SJCRH30 (cell line): ENCODE results near the gene SEC14L1. TPM values are rescaled to one million over a fixed set of nuclear protein-coding genes. Genes with fewer than 3 reads are reported as not detected.

Experiments used
- DNase-seq, 2 experiments: peaks; one replicate each; pipeline ENCODE4 v3.0.0-alpha.2; 2015 to 2020
- H3K27ac ChIP-seq: fragments of 250-450 bp; sonication (Bioruptor Pico); 2 replicates; pipeline ENCODE4 v1.5.1; 2020; ENCODE audit warnings: mild to moderate bottlenecking, moderate library complexity
- H3K27me3 ChIP-seq: fragments of 250-450 bp; sonication (Bioruptor Pico); 2 replicates; pipeline ENCODE4 v1.5.1; 2020; ENCODE audit warnings: mild to moderate bottlenecking, moderate library complexity
- H3K36me3 ChIP-seq: fragments of 250-450 bp; sonication (Bioruptor Pico); 2 replicates; pipeline ENCODE4 v1.5.1; 2020; ENCODE audit warnings: mild to moderate bottlenecking, moderate library complexity
- H3K4me1 ChIP-seq: fragments of 250-450 bp; sonication (Bioruptor Pico); 2 replicates; pipeline ENCODE4 v1.5.1; 2020; ENCODE audit warnings: mild to moderate bottlenecking, moderate library complexity
- H3K4me3 ChIP-seq: fragments of 250-450 bp; sonication (Bioruptor Pico); 2 replicates; pipeline ENCODE4 v1.5.1; 2020; ENCODE audit warnings: mild to moderate bottlenecking, moderate library complexity
- H3K9me3 ChIP-seq: fragments of 250-450 bp; sonication (Bioruptor Pico); replicated peaks from 2 replicates; pipeline ENCODE4 v1.5.1; 2020; ENCODE audit warnings: mild to moderate bottlenecking, moderate library complexity
- total RNA-seq: library from RNA; depleted of rRNA; stranded (reverse); fragments of >200 nt; shearing (Covaris generic); gene quantifications from 2 replicates; pipeline ENCODE4 v1.2.3, GENCODE V29; 2014

SEC14L1 gene
- total RNA-seq, 1 experiment from 2014 or later = 50.0 TPM

GRCh38 chr17:77212833-77213777 is 72.3 kb downstream of the SEC14L1 start:
- H3K4me3 ChIP-seq = no peak overlapping the region
- no peaks in the 10 kb centered on the region for H3K4me1 ChIP-seq
- no peaks in the 10 kb centered on the region for H3K27me3 ChIP-seq
- no peaks in the 10 kb centered on the region for H3K9me3 ChIP-seq
- H3K36me3 ChIP-seq = peaks cover 53% of the 10 kb centered on the region
- no peak overlapping the region for H3K27ac ChIP-seq
- DNase-seq = no peak

GRCh38 chr17:77213778-77214132 is 73.0 kb downstream of the SEC14L1 start:
- Histone ChIP-seq H3K36me3 (peaks cover 52% of the 10 kb centered on the region), H3K27me3 (no peaks in the 10 kb centered on the region), H3K4me1 (no peaks in the 10 kb centered on the region), H3K27ac (no peak overlapping the region), H3K9me3 (no peaks in the 10 kb centered on the region), H3K4me3 (no peak overlapping the region)
- DNase-seq = no peak

- Histone ChIP-seq H3K36me3 (peaks cover 49% of the 10 kb centered on the region), H3K27me3 (no peaks in the 10 kb centered on the region), H3K27ac (no peak overlapping the region), H3K4me1 (no peaks in the 10 kb centered on the region), H3K4me3 (no peak overlapping the region), H3K9me3 (no peaks in the 10 kb centered on the region)
- DNase-seq = no peak
Observed at GRCh38 chr17:77214328-77214727, 73.6 kb downstream of the SEC14L1 start.

GRCh38 chr17:77214743-77215142 is 74.0 kb downstream of the SEC14L1 start:
- DNase-seq = peak; percentile 35 to 58
- Histone ChIP-seq H3K27ac (no peak overlapping the region), H3K27me3 (no peaks in the 10 kb centered on the region), H3K4me1 (no peaks in the 10 kb centered on the region), H3K9me3 (no peaks in the 10 kb centered on the region), H3K36me3 (peaks cover 45% of the 10 kb centered on the region), H3K4me3 (no peak overlapping the region)

GRCh38 chr17:77215281-77215680 is 74.5 kb downstream of the SEC14L1 start:
- Histone ChIP-seq H3K9me3 (no peaks in the 10 kb centered on the region), H3K4me1 (no peaks in the 10 kb centered on the region), H3K36me3 (peaks cover 40% of the 10 kb centered on the region), H3K27me3 (no peaks in the 10 kb centered on the region), H3K4me3 (no peak overlapping the region), H3K27ac (no peak overlapping the region)
- no peak for DNase-seq

GRCh38 chr17:77216486-77216885 is 75.7 kb downstream of the SEC14L1 start:
- H3K27me3 ChIP-seq = no peaks in the 10 kb centered on the region
- H3K4me1 ChIP-seq = no peaks in the 10 kb centered on the region
- H3K4me3 ChIP-seq = no peak overlapping the region
- DNase-seq = no peak
- H3K27ac ChIP-seq = no peak overlapping the region
- H3K9me3 ChIP-seq = no peaks in the 10 kb centered on the region
- H3K36me3 ChIP-seq = peaks cover 37% of the 10 kb centered on the region

GRCh38 chr17:77217123-77217522 is 76.4 kb downstream of the SEC14L1 start:
- Histone ChIP-seq H3K27me3 (no peaks in the 10 kb centered on the region), H3K27ac (no peak overlapping the region), H3K4me1 (no peaks in the 10 kb centered on the region), H3K4me3 (no peak overlapping the region), H3K9me3 (no peaks in the 10 kb centered on the region), H3K36me3 (peaks cover 34% of the 10 kb centered on the region)
- no peak for DNase-seq

GRCh38 chr17:77217566-77217965 is 76.8 kb downstream of the SEC14L1 start:
- Histone ChIP-seq H3K27ac (no peak overlapping the region), H3K27me3 (no peaks in the 10 kb centered on the region), H3K4me1 (no peaks in the 10 kb centered on the region), H3K4me3 (no peak overlapping the region), H3K36me3 (peaks cover 29% of the 10 kb centered on the region), H3K9me3 (no peaks in the 10 kb centered on the region)
- no peak for DNase-seq

GRCh38 chr17:77218902-77219301 is 78.1 kb downstream of the SEC14L1 start:
- H3K27me3 ChIP-seq = no peaks in the 10 kb centered on the region
- no peak overlapping the region for H3K4me3 ChIP-seq
- H3K27ac ChIP-seq = no peak overlapping the region
- no peaks in the 10 kb centered on the region for H3K9me3 ChIP-seq
- no peak for DNase-seq
- H3K36me3 ChIP-seq = peaks cover 21% of the 10 kb centered on the region
- H3K4me1 ChIP-seq = no peaks in the 10 kb centered on the region

GRCh38 chr17:77222356-77222755 is 81.6 kb downstream of the SEC14L1 start:
- no peak for DNase-seq
- Histone ChIP-seq H3K27me3 (no peaks in the 10 kb centered on the region), H3K9me3 (no peaks in the 10 kb centered on the region), H3K36me3 (peaks cover 9% of the 10 kb centered on the region), H3K27ac (no peak overlapping the region), H3K4me3 (no peak overlapping the region), H3K4me1 (no peaks in the 10 kb centered on the region)

GRCh38 chr17:77223642-77224420 is 83.1 kb downstream of the SEC14L1 start:
- Histone ChIP-seq H3K4me3 (no peak overlapping the region), H3K9me3 (no peaks in the 10 kb centered on the region), H3K4me1 (peaks cover 7% of the 10 kb centered on the region), H3K27ac (no peak overlapping the region), H3K36me3 (peaks cover 2% of the 10 kb centered on the region; the same call in 1 of the 2 replicates), H3K27me3 (no peaks in the 10 kb centered on the region)
- no peak for DNase-seq

- Histone ChIP-seq H3K4me1 (peaks cover 8% of the 10 kb centered on the region), H3K27ac (no peak overlapping the region), H3K9me3 (no peaks in the 10 kb centered on the region), H3K36me3 (no peaks in the 10 kb centered on the region), H3K27me3 (no peaks in the 10 kb centered on the region), H3K4me3 (no peak overlapping the region)
- DNase-seq = no peak
Observed at GRCh38 chr17:77225265-77225664, 84.5 kb downstream of the SEC14L1 start.

GRCh38 chr17:77227461-77228240 is 86.9 kb downstream of the SEC14L1 start:
- DNase-seq = no peak
- H3K36me3 ChIP-seq = no peaks in the 10 kb centered on the region
- H3K4me3 ChIP-seq = no peak overlapping the region
- peak overlapping the region; percentile 22 for H3K27ac ChIP-seq
- no peaks in the 10 kb centered on the region for H3K27me3 ChIP-seq
- H3K9me3 ChIP-seq = no peaks in the 10 kb centered on the region
- H3K4me1 ChIP-seq = peaks cover 8% of the 10 kb centered on the region

- H3K27me3 ChIP-seq = no peaks in the 10 kb centered on the region
- no peak overlapping the region for H3K4me3 ChIP-seq
- H3K4me1 ChIP-seq = peaks cover 8% of the 10 kb centered on the region
- DNase-seq = peak; percentile 87 to 91
- peaks cover 3% of the 10 kb centered on the region for H3K9me3 ChIP-seq
- H3K27ac ChIP-seq = peak overlapping the region; percentile 22
- no peaks in the 10 kb centered on the region for H3K36me3 ChIP-seq
Observed at GRCh38 chr17:77228241-77228752, 87.5 kb downstream of the SEC14L1 start.
